CD14-positive monocyte (primary cell): ENCODE measurements around the gene SDF4. TPM values are rescaled to one million over a fixed set of nuclear protein-coding genes. Genes with fewer than 3 reads are reported as not detected.

Experiments
- DNase-seq, 3 donors: peaks; one replicate each; pipeline ENCODE4 v3.0.0-alpha.2; 2011 to 2022
- H2AFZ ChIP-seq: 2 replicates; pipeline ENCODE4 v1.6.0; 2012; ENCODE audit warnings: mild to moderate bottlenecking, low read depth, low read length, inconsistent platforms; ENCODE audit not compliant: insufficient read depth, poor library complexity, severe bottlenecking
- H3K27ac ChIP-seq, 2 donors: 1 replicate in 1 of 2; 2 replicates in 1 of 2; pipeline ENCODE4 v1.5.1; 2012 to 2013; ENCODE audit warnings: low read length in 2 of 2, control low read depth in 1 of 2, inconsistent platforms in 1 of 2, low read depth in 1 of 2, mild to moderate bottlenecking in 1 of 2
- H3K27me3 ChIP-seq, 2 donors: one replicate each; pipeline versions ENCODE4 v1.6.0 to v1.6.1; 2011 to 2013; ENCODE audit warnings: low read length in 2 of 2; ENCODE audit not compliant: control insufficient read depth in 2 of 2, insufficient read depth in 2 of 2
- H3K36me3 ChIP-seq, 2 donors: replicated peaks in 1 of 2; 1 replicate in 1 of 2; 2 replicates in 1 of 2; pipeline versions ENCODE4 v1.5.1 to v1.6.1; 2012 to 2013; ENCODE audit warnings: low read length in 2 of 2, control low read depth in 1 of 2, inconsistent platforms in 1 of 2, mild to moderate bottlenecking in 1 of 2; ENCODE audit not compliant: insufficient read depth in 2 of 2, control insufficient read depth in 1 of 2
- H3K4me1 ChIP-seq, 2 donors: 1 replicate in 1 of 2; 2 replicates in 1 of 2; pipeline versions ENCODE4 v1.5.1 to v1.6.1; 2012 to 2013; ENCODE audit warnings: low read length in 2 of 2, control low read depth in 1 of 2, inconsistent platforms in 1 of 2, mild to moderate bottlenecking in 1 of 2, moderate library complexity in 1 of 2; ENCODE audit not compliant: insufficient read depth in 2 of 2, control insufficient read depth in 1 of 2
- H3K4me2 ChIP-seq: replicated peaks from 2 replicates; pipeline ENCODE3; 2012; ENCODE audit warnings: low read length, moderate library complexity, mild to moderate bottlenecking; ENCODE audit not compliant: poor library complexity, severe bottlenecking; ENCODE audit errors: extremely low read depth
- H3K4me3 ChIP-seq, 3 experiments: fragments of 200-600 bp in 1 of 3; sonication (generic) in 1 of 3; replicated peaks in 1 of 3; 1 replicate in 2 of 3; 2 replicates in 1 of 3; pipeline ENCODE4 v1.5.1; 2011 to 2013; ENCODE audit warnings: low read length in 3 of 3, mild to moderate bottlenecking in 3 of 3, control low read depth in 2 of 3, low read depth in 2 of 3, inconsistent platforms in 1 of 3, moderate library complexity in 1 of 3
- H3K79me2 ChIP-seq: 2 replicates; pipeline ENCODE4 v1.6.0; 2012; ENCODE audit warnings: mild to moderate bottlenecking, control low read depth, inconsistent platforms, low read length, moderate library complexity; ENCODE audit not compliant: insufficient read depth
- H3K9ac ChIP-seq: 2 replicates; pipeline ENCODE4 v1.6.0; 2017; ENCODE audit warnings: low read length, mild to moderate bottlenecking; ENCODE audit not compliant: insufficient read depth, poor library complexity, severe bottlenecking
- H3K9me3 ChIP-seq, 2 donors: replicated peaks in 1 of 2; 1 replicate in 1 of 2; 2 replicates in 1 of 2; pipeline versions ENCODE4 v1.5.1 to v1.6.1; 2012 to 2013; ENCODE audit warnings: low read length in 2 of 2, control low read depth in 1 of 2; ENCODE audit not compliant: control insufficient read depth in 1 of 2, insufficient read depth in 1 of 2
- H4K20me1 ChIP-seq: 2 replicates; pipeline ENCODE4 v1.6.0; 2012; ENCODE audit warnings: mild to moderate bottlenecking, low read length, control low read depth, moderate library complexity; ENCODE audit not compliant: insufficient read depth
- H3K27ac Mint-ChIP-seq, 7 donors: one replicate each; pipeline ENCODE4 v1.8.0; 2020; ENCODE audit warnings: mild to moderate bottlenecking in 7 of 7, mixed read lengths in 7 of 7, moderate library complexity in 6 of 7, inconsistent platforms in 2 of 7
- H3K27me3 Mint-ChIP-seq, 3 donors: one replicate each; pipeline ENCODE4 v1.8.0; 2021 to 2022; ENCODE audit warnings: low read depth in 3 of 3, mild to moderate bottlenecking in 3 of 3, mixed read lengths in 3 of 3, moderate library complexity in 3 of 3, inconsistent platforms in 1 of 3
- H3K36me3 Mint-ChIP-seq, 2 donors: one replicate each; pipeline ENCODE4 v1.8.0; 2020; ENCODE audit warnings: mixed read lengths in 2 of 2, inconsistent platforms in 1 of 2, mild to moderate bottlenecking in 1 of 2
- H3K4me1 Mint-ChIP-seq: one replicate; pipeline ENCODE4 v1.8.0; 2020; ENCODE audit warnings: mild to moderate bottlenecking, mixed read lengths
- H3K4me3 Mint-ChIP-seq, 2 donors: one replicate each; pipeline ENCODE4 v1.8.0; 2020; ENCODE audit warnings: mild to moderate bottlenecking in 2 of 2, mixed read lengths in 2 of 2, moderate library complexity in 1 of 2
- H3K9me3 Mint-ChIP-seq, 7 donors: one replicate each; pipeline ENCODE4 v1.8.0; 2020 to 2022; ENCODE audit warnings: mixed read lengths in 7 of 7, mild to moderate bottlenecking in 6 of 7, moderate library complexity in 6 of 7, inconsistent platforms in 2 of 7
- CTCF ChIP-seq: fragments of 200-600 bp; IDR thresholded peaks from one replicate; pipeline ENCODE4 v1.8.0; 2022; ENCODE audit warnings: antibody characterized with exemption, mild to moderate bottlenecking
- WGBS: methylation state at CpG from one replicate; pipeline ENCODE4 v1.1.5; 2013; ENCODE audit warnings: missing lambda C conversion rate; ENCODE audit not compliant: insufficient coverage; 5-methylcytosine and 5-hydroxymethylcytosine counted together
- intact Hi-C, 2 donors: fragments of 100-400 bp; cut with micrococcal nuclease; formaldehyde crosslinking; loops; one replicate each; pipeline versions ENCODE4 v1.15.0 to v1.15.1; 2023
- polyA plus RNA-seq, 3 donors: library from polyadenylated mRNA; depleted of rRNA in 1 of 3; unstranded in 2 of 3; stranded (reverse) in 1 of 3; fragments of 300-500 nt in 2 of 3; fragments of >200 nt in 1 of 3; fragmentation: Illumina TruSeq in 2 of 3; gene quantifications; 1 replicate in 2 of 3; 2 replicates in 1 of 3; pipeline ENCODE4 v1.2.3, GENCODE V29; 2012 to 2021

SDF4 gene
- polyA plus RNA-seq, 3 donors: 81.7 to 98.9 (median 89.0) TPM

DNA sequence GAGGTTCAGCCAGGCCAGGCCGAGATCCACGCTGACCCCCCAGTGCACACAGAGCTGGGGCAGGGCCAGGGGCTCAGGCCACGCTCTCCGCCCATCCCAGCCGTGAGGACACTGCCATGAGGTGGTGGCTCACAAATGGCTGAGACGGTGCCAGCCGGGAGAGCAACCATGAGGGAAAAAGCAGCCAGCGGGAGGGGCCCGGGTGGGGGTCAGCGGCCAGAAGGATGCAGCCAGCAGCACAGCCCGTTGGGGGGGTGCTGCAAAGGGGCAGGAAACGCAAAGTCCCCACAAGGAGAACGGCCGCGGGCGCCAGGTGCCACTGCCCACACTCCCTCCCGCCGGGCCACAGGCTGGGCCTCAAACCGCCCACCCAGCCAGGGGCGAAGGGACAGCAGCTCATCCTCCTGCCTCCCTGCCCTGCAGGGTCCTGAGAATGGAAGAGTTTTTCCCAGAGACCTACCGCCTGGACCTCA, 49.8 kb downstream of the SDF4 start:
- DNase-seq: no peak
- no peaks in the 10 kb centered on the region for H3K27me3 ChIP-seq
- H3K27me3 Mint-ChIP-seq: peaks cover 1 to 17% (median 2%) of the 10 kb centered on the region in 3 donors
- no peak overlapping the region for H3K27ac ChIP-seq
- H3K4me1 ChIP-seq: peaks cover 0 to 2% of the 10 kb centered on the region in 2 donors
- no peaks in the 10 kb centered on the region for H3K9me3 ChIP-seq
- no peak overlapping the region for H3K4me2 ChIP-seq
- 79% methylated on average over 19 of the region's 21 CpGs for WGBS
- H3K4me1 Mint-ChIP-seq: no peaks in the 10 kb centered on the region
- H3K4me3 Mint-ChIP-seq: no peak overlapping the region
- no peak overlapping the region for H3K4me3 ChIP-seq
- H3K9me3 Mint-ChIP-seq: peaks cover 0 to 2% (median 0%) of the 10 kb centered on the region in 7 donors
- no peak for TF ChIP-seq CTCF
- no peaks in the 10 kb centered on the region for H3K36me3 ChIP-seq
- no peaks in the 10 kb centered on the region for H3K36me3 Mint-ChIP-seq
- H4K20me1 ChIP-seq: no peaks in the 10 kb centered on the region
- no peak overlapping the region for H2AFZ ChIP-seq
- intact Hi-C loops: no loop called here
- no peaks in the 10 kb centered on the region for H3K79me2 ChIP-seq
- no peak overlapping the region for H3K27ac Mint-ChIP-seq
- H3K9ac ChIP-seq: no peak overlapping the region

DNA sequence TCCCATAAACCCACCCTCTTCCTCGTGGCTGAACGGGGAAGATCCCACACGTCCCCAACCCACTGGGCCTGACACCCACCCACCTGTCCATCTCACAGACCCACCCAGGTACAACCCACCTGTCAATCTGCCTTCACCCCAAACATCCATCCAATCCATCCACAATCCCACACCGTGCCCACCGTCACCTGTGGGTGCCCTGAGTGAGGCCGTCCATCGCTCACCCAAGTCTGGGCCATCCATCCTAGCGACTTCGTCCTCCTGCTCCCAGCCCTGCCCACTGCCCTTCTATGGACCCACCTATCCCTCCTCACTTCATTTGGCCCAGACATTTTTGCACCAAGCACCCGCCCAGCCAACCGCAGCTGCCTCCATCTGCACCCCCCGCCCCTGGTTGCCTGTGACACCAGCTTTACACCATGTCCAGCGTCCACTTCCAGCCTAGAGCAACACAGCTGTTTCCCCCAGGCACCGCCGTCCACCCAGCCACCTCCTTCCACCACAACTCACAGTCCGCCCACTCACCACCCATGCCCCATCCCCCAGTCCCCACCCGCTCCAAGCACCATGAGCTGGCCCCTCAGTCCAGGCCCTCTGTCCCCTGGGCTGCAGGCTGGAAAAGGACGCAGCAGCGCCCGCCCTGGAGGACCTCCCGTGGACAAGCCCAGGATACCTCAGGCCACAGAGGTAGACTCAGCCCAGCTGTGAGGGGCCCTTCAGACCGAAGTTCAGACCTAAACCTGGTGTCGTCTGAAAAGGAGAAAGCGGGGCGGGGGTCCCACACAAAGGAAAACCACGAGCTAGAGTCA, 50.5 kb downstream of the SDF4 start:
- 91% methylated on average over 25 of the region's 26 CpGs for WGBS
- Histone ChIP-seq H4K20me1 (no peaks in the 10 kb centered on the region), H3K9me3 (no peaks in the 10 kb centered on the region), H3K27me3 (peaks cover 0 to 4% of the 10 kb centered on the region in 2 donors), H3K36me3 (no peaks in the 10 kb centered on the region), H3K4me1 (peaks cover 0 to 2% of the 10 kb centered on the region in 2 donors), H3K4me2 (no peak overlapping the region), H3K4me3 (no peak overlapping the region), H3K79me2 (no peaks in the 10 kb centered on the region), H2AFZ (no peak overlapping the region), H3K27ac (no peak overlapping the region), H3K9ac (no peak overlapping the region)
- TF ChIP-seq CTCF: no peak
- Mint-ChIP-seq H3K4me3 (no peak overlapping the region), H3K9me3 (peaks cover 0 to 2% (median 0%) of the 10 kb centered on the region in 7 donors), H3K27me3 (peaks cover 1 to 21% (median 3%) of the 10 kb centered on the region in 3 donors), H3K36me3 (no peaks in the 10 kb centered on the region), H3K4me1 (no peaks in the 10 kb centered on the region), H3K27ac (peak overlapping the region in 1 of 7 donors; percentile 15)
- DNase-seq: no peak
- intact Hi-C loops: no loop called here
